CD14-positive monocyte (primary cell): ENCODE data around the gene CREB5. TPM values are rescaled to one million over a fixed set of nuclear protein-coding genes. Genes with fewer than 3 reads are reported as not detected.

Experiments used
- DNase-seq, 3 donors: peaks; one replicate each; pipeline ENCODE4 v3.0.0-alpha.2; 2011 to 2022
- H2AFZ ChIP-seq: 2 replicates; pipeline ENCODE4 v1.6.0; 2012; ENCODE audit warnings: mild to moderate bottlenecking, low read depth, low read length, inconsistent platforms; ENCODE audit not compliant: insufficient read depth, poor library complexity, severe bottlenecking
- H3K27ac ChIP-seq, 2 donors: 1 replicate in 1 of 2; 2 replicates in 1 of 2; pipeline ENCODE4 v1.5.1; 2012 to 2013; ENCODE audit warnings: low read length in 2 of 2, control low read depth in 1 of 2, inconsistent platforms in 1 of 2, low read depth in 1 of 2, mild to moderate bottlenecking in 1 of 2
- H3K27me3 ChIP-seq, 2 donors: one replicate each; pipeline versions ENCODE4 v1.6.0 to v1.6.1; 2011 to 2013; ENCODE audit warnings: low read length in 2 of 2; ENCODE audit not compliant: control insufficient read depth in 2 of 2, insufficient read depth in 2 of 2
- H3K36me3 ChIP-seq, 2 donors: replicated peaks in 1 of 2; 1 replicate in 1 of 2; 2 replicates in 1 of 2; pipeline versions ENCODE4 v1.5.1 to v1.6.1; 2012 to 2013; ENCODE audit warnings: low read length in 2 of 2, control low read depth in 1 of 2, inconsistent platforms in 1 of 2, mild to moderate bottlenecking in 1 of 2; ENCODE audit not compliant: insufficient read depth in 2 of 2, control insufficient read depth in 1 of 2
- H3K4me1 ChIP-seq, 2 donors: 1 replicate in 1 of 2; 2 replicates in 1 of 2; pipeline versions ENCODE4 v1.5.1 to v1.6.1; 2012 to 2013; ENCODE audit warnings: low read length in 2 of 2, control low read depth in 1 of 2, inconsistent platforms in 1 of 2, mild to moderate bottlenecking in 1 of 2, moderate library complexity in 1 of 2; ENCODE audit not compliant: insufficient read depth in 2 of 2, control insufficient read depth in 1 of 2
- H3K4me2 ChIP-seq: replicated peaks from 2 replicates; pipeline ENCODE3; 2012; ENCODE audit warnings: low read length, moderate library complexity, mild to moderate bottlenecking; ENCODE audit not compliant: poor library complexity, severe bottlenecking; ENCODE audit errors: extremely low read depth
- H3K4me3 ChIP-seq, 3 experiments: fragments of 200-600 bp in 1 of 3; sonication (generic) in 1 of 3; replicated peaks in 1 of 3; 1 replicate in 2 of 3; 2 replicates in 1 of 3; pipeline ENCODE4 v1.5.1; 2011 to 2013; ENCODE audit warnings: low read length in 3 of 3, mild to moderate bottlenecking in 3 of 3, control low read depth in 2 of 3, low read depth in 2 of 3, inconsistent platforms in 1 of 3, moderate library complexity in 1 of 3
- H3K79me2 ChIP-seq: 2 replicates; pipeline ENCODE4 v1.6.0; 2012; ENCODE audit warnings: mild to moderate bottlenecking, control low read depth, inconsistent platforms, low read length, moderate library complexity; ENCODE audit not compliant: insufficient read depth
- H3K9ac ChIP-seq: 2 replicates; pipeline ENCODE4 v1.6.0; 2017; ENCODE audit warnings: low read length, mild to moderate bottlenecking; ENCODE audit not compliant: insufficient read depth, poor library complexity, severe bottlenecking
- H3K9me3 ChIP-seq, 2 donors: replicated peaks in 1 of 2; 1 replicate in 1 of 2; 2 replicates in 1 of 2; pipeline versions ENCODE4 v1.5.1 to v1.6.1; 2012 to 2013; ENCODE audit warnings: low read length in 2 of 2, control low read depth in 1 of 2; ENCODE audit not compliant: control insufficient read depth in 1 of 2, insufficient read depth in 1 of 2
- H4K20me1 ChIP-seq: 2 replicates; pipeline ENCODE4 v1.6.0; 2012; ENCODE audit warnings: mild to moderate bottlenecking, low read length, control low read depth, moderate library complexity; ENCODE audit not compliant: insufficient read depth
- H3K27ac Mint-ChIP-seq, 7 donors: one replicate each; pipeline ENCODE4 v1.8.0; 2020; ENCODE audit warnings: mild to moderate bottlenecking in 7 of 7, mixed read lengths in 7 of 7, moderate library complexity in 6 of 7, inconsistent platforms in 2 of 7
- H3K27me3 Mint-ChIP-seq, 3 donors: one replicate each; pipeline ENCODE4 v1.8.0; 2021 to 2022; ENCODE audit warnings: low read depth in 3 of 3, mild to moderate bottlenecking in 3 of 3, mixed read lengths in 3 of 3, moderate library complexity in 3 of 3, inconsistent platforms in 1 of 3
- H3K36me3 Mint-ChIP-seq, 2 donors: one replicate each; pipeline ENCODE4 v1.8.0; 2020; ENCODE audit warnings: mixed read lengths in 2 of 2, inconsistent platforms in 1 of 2, mild to moderate bottlenecking in 1 of 2
- H3K4me1 Mint-ChIP-seq: one replicate; pipeline ENCODE4 v1.8.0; 2020; ENCODE audit warnings: mild to moderate bottlenecking, mixed read lengths
- H3K4me3 Mint-ChIP-seq, 2 donors: one replicate each; pipeline ENCODE4 v1.8.0; 2020; ENCODE audit warnings: mild to moderate bottlenecking in 2 of 2, mixed read lengths in 2 of 2, moderate library complexity in 1 of 2
- H3K9me3 Mint-ChIP-seq, 7 donors: one replicate each; pipeline ENCODE4 v1.8.0; 2020 to 2022; ENCODE audit warnings: mixed read lengths in 7 of 7, mild to moderate bottlenecking in 6 of 7, moderate library complexity in 6 of 7, inconsistent platforms in 2 of 7
- WGBS: methylation state at CpG from one replicate; pipeline ENCODE4 v1.1.5; 2013; ENCODE audit warnings: missing lambda C conversion rate; ENCODE audit not compliant: insufficient coverage; 5-methylcytosine and 5-hydroxymethylcytosine counted together
- intact Hi-C, 2 donors: fragments of 100-400 bp; cut with micrococcal nuclease; formaldehyde crosslinking; loops; one replicate each; pipeline versions ENCODE4 v1.15.0 to v1.15.1; 2023
- polyA minus RNA-seq: library from RNA; depleted of rRNA, polyadenylated mRNA; stranded (reverse); fragments of >200 nt; gene quantifications from 2 replicates; pipeline ENCODE4 v1.2.3, GENCODE V29; 2012
- polyA plus RNA-seq, 3 donors: library from polyadenylated mRNA; depleted of rRNA in 1 of 3; unstranded in 2 of 3; stranded (reverse) in 1 of 3; fragments of 300-500 nt in 2 of 3; fragments of >200 nt in 1 of 3; fragmentation: Illumina TruSeq in 2 of 3; gene quantifications; 1 replicate in 2 of 3; 2 replicates in 1 of 3; pipeline ENCODE4 v1.2.3, GENCODE V29; 2012 to 2021
- total RNA-seq, 12 experiments: library from RNA in 1 of 12; stranded (reverse) in 1 of 12; fragments of 120-200 nt in 1 of 12; gene quantifications; one replicate each; pipeline ENCODE4 v1.2.4 and lab custom pipeline; 2013 to 2026; ENCODE audit warnings: mixed read lengths in 6 of 12, inconsistent platforms in 1 of 12
- TF ChIP-seq, protein P1 (sequence below): fragments of 200-600 bp; IDR thresholded peaks from one replicate; pipeline ENCODE4 v1.8.0; 2022; ENCODE audit warnings: antibody characterized with exemption, mild to moderate bottlenecking

CREB5 gene, protein sequence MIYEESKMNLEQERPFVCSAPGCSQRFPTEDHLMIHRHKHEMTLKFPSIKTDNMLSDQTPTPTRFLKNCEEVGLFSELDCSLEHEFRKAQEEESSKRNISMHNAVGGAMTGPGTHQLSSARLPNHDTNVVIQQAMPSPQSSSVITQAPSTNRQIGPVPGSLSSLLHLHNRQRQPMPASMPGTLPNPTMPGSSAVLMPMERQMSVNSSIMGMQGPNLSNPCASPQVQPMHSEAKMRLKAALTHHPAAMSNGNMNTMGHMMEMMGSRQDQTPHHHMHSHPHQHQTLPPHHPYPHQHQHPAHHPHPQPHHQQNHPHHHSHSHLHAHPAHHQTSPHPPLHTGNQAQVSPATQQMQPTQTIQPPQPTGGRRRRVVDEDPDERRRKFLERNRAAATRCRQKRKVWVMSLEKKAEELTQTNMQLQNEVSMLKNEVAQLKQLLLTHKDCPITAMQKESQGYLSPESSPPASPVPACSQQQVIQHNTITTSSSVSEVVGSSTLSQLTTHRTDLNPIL
- total RNA-seq (2013), result 33.0 TPM
- polyA plus RNA-seq (10 to 100 TPM; 25.1 to 72.3 (median 44.2) TPM), polyA minus RNA-seq (93.7 and 126 TPM in 2 replicates), total RNA-seq (lab: John Stamatoyannopoulos, UW) (6.3 to 85.7 (median 48.5) reads per million in 11 experiments)

DNA sequence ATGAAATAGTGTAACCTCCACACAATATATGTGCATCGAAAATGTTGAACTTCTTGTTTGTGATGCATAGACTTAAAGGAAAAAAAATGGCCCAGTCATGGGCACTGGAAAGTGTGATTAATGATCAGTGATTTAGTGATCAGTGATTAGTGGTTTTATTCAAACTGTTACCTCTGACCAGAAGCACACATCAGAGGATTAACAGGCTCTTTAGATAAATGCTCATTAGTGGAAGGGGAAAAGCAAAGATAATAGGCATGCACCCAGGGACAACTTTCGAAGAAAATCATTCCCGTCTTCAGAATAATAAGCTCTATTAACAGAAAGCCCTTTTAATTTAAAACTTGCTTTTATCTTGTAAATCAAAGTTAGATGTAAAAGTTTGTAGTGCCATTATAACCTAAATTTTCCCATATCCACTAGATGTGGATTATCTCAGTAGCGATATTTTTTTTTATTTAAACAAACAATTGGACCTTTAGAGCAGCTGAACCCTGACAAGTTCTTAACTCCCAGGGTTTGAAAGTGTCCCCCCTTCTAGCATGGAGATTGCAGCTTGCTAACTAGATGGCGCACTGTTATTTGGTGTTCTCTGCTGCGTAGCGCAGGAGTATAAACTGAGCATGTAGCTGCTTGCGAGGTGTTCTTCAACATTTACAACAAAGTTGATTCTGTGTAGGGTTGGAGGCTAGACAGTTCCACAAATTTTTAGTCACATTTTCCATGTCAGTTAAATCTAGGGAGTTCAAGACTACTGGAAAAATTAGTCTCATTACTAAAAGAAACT is at the start of gene CREB5:
Gene CREB5, plus strand, starts transcription at position 643 of the 787 bp plus-strand sequence. CDS start 397 bp downstream, outside the sequence.
- Histone ChIP-seq H3K27me3 (peaks cover 63 to 85% of the 10 kb centered on the region in 2 donors), H3K9me3 (peaks cover 0 to 17% of the 10 kb centered on the region in 2 donors), H3K36me3 (no peaks in the 10 kb centered on the region), H3K9ac (no peak within 1 kb of the TSS), H3K4me2 (no peak within 1 kb of the TSS), H3K4me3 (peak within 1 kb of the TSS in 1 of 3 experiments; percentile 76), H3K27ac (no peak within 1 kb of the TSS), H3K4me1 (peaks cover 26 to 28% of the 10 kb centered on the region in 2 donors), H4K20me1 (no peaks in the 10 kb centered on the region), H2AFZ (no peak within 1 kb of the TSS), H3K79me2 (no peaks in the 10 kb centered on the region)
- TF ChIP-seq, protein P1, sequence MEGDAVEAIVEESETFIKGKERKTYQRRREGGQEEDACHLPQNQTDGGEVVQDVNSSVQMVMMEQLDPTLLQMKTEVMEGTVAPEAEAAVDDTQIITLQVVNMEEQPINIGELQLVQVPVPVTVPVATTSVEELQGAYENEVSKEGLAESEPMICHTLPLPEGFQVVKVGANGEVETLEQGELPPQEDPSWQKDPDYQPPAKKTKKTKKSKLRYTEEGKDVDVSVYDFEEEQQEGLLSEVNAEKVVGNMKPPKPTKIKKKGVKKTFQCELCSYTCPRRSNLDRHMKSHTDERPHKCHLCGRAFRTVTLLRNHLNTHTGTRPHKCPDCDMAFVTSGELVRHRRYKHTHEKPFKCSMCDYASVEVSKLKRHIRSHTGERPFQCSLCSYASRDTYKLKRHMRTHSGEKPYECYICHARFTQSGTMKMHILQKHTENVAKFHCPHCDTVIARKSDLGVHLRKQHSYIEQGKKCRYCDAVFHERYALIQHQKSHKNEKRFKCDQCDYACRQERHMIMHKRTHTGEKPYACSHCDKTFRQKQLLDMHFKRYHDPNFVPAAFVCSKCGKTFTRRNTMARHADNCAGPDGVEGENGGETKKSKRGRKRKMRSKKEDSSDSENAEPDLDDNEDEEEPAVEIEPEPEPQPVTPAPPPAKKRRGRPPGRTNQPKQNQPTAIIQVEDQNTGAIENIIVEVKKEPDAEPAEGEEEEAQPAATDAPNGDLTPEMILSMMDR, result no peak
- Mint-ChIP-seq H3K27ac (no peak within 1 kb of the TSS), H3K4me1 (peaks cover 38% of the 10 kb centered on the region), H3K9me3 (peaks cover 0 to 25% (median 12%) of the 10 kb centered on the region in 7 donors), H3K4me3 (peak within 1 kb of the TSS in 1 of 2 donors; percentile 88), H3K27me3 (peaks cover 75 to 92% (median 78%) of the 10 kb centered on the region in 3 donors), H3K36me3 (peaks cover 3 to 13% of the 10 kb centered on the region in 2 donors)
- DNase-seq, result no peak
- intact Hi-C loops, result no loop called here
- no CpG with 5 or more reads among the region's 8 CpGs for WGBS

DNA sequence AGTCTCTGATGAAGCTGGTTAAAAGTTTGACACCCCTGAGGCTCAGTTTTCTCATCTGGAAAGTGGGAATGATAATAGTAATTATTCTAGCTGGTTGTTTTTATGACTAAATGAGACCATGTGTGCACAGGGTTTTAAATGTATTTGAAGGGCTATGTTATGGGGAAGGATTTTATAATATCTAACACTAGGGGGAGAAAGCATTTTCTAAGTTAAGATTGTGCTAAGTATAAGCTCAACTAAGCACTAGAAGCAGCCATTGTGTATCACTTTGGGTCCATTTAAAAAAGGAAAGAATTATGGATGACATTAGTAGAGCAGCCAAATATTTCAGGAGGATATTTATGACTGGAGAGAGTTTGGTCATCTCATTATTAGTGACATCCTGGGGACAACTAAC is 49.5 kb upstream of the CREB5 start:
- H3K36me3 Mint-ChIP-seq, result no peaks in the 10 kb centered on the region
- intact Hi-C loops, result no loop called here
- TF ChIP-seq, protein P1, result peak; percentile 51

More for the DNA sequence above, 49.5 kb upstream of the CREB5 start:
- H3K4me2 ChIP-seq, result no peak overlapping the region
- peaks cover 2 to 8% (median 4%) of the 10 kb centered on the region in 3 donors for H3K27me3 Mint-ChIP-seq
- no peaks in the 10 kb centered on the region for H3K36me3 ChIP-seq
- no peak overlapping the region for H3K4me3 Mint-ChIP-seq
- no peaks in the 10 kb centered on the region for H3K79me2 ChIP-seq
- peaks cover 0 to 5% of the 10 kb centered on the region in 2 donors for H3K9me3 ChIP-seq
- no peaks in the 10 kb centered on the region for H4K20me1 ChIP-seq
- no peak overlapping the region for H3K27ac ChIP-seq
- H3K9me3 Mint-ChIP-seq, result peaks cover 5 to 10% (median 8%) of the 10 kb centered on the region in 7 donors
- no peak overlapping the region for H2AFZ ChIP-seq
- no peaks in the 10 kb centered on the region for H3K4me1 Mint-ChIP-seq
- no peak overlapping the region for H3K27ac Mint-ChIP-seq
- no peaks in the 10 kb centered on the region for H3K4me1 ChIP-seq
- no peak overlapping the region for H3K4me3 ChIP-seq
- DNase-seq, result no peak
- peaks cover 2 to 5% of the 10 kb centered on the region in 2 donors for H3K27me3 ChIP-seq
- H3K9ac ChIP-seq, result no peak overlapping the region
